Left lobe of liver (tissue), 2 donors: ENCODE measurements around the gene CYP2D6. TPM values are rescaled to one million over a fixed set of nuclear protein-coding genes. Genes with fewer than 3 reads are reported as not detected.

Experiments used
- ATAC-seq: fragments of 200-7000 bp; cut with Tn5 transposase; one replicate; pipeline ENCODE4 v1.9.1; 2020; ENCODE audit warnings: mild to moderate bottlenecking, moderate library complexity
- DNase-seq: peaks from one replicate; pipeline ENCODE4 v3.0.0-alpha.2; 2020; ENCODE audit warnings: low spot score
- total RNA-seq: library from RNA; stranded (reverse); gene quantifications from one replicate; pipeline ENCODE4 v1.2.1, GENCODE V29; 2021
- donor health status: DM: no; HTN: no; CAD: no; lungs with moderate emphysema.
- donor health status: DM: no; HTN: yes; CAD: no.

The CYP2D6 gene
- 358 TPM for total RNA-seq

DNA sequence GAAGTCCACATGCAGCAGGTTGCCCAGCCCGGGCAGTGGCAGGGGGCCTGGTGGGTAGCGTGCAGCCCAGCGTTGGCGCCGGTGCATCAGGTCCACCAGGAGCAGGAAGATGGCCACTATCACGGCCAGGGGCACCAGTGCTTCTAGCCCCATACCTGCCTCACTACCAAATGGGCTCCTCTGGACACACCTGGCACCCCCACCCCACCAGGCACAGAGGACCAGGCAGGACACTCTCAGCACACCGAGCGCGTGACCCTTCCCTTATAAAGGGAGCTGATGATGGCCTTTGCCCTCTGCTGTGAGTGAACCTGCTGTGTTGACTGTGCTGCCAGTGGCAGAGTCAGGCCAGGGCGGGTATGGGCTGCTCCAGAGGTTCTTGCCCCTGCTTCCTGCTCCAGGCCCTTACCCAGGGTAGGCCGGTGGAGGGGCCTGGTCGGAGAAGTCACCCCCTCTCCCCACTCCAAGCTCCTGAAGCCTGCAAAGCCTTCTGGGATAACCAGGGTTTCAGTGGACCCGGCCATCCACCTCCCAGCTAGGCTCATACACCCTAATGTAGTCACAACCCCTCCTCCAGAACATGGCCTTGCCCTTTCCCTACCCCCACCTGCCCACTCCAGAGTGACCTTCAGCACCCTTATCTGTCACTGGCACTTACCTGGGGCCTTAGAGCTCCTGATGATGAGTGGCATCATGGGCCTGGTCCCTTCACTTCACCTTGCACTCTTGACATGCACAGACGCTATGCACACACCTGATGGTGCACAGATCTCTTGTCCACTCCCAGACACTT lies at the start of gene CYP2D6:
TSS of gene CYP2D6 (minus strand) at position 172 of the 793 bp plus-strand sequence. CDS start at position 153, 19 bp downstream.
- ATAC-seq, result peak; percentile 69
- peak; percentile 99 for DNase-seq

DNA sequence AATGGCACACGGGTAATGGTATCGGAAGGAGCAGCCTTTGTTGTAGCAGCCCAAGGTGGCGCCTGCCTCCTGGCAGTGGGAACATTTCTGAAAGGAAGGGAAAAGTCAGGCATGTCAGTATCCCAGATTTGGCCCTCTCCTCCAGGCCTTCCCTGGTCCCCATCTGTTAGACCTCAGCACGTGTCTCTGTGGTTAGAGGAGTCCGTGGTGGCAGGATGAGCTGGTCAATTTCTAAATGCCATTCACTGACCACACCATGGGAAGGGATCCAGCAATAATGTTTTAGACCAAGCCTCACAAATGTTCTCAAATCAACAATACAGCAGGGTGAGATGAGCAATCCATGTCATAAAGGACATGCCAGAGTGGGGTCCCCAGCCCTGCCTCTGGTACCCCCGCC lies 49.0 kb upstream of the CYP2D6 start:
- DNase-seq (no peak), ATAC-seq (no peak)

DNA sequence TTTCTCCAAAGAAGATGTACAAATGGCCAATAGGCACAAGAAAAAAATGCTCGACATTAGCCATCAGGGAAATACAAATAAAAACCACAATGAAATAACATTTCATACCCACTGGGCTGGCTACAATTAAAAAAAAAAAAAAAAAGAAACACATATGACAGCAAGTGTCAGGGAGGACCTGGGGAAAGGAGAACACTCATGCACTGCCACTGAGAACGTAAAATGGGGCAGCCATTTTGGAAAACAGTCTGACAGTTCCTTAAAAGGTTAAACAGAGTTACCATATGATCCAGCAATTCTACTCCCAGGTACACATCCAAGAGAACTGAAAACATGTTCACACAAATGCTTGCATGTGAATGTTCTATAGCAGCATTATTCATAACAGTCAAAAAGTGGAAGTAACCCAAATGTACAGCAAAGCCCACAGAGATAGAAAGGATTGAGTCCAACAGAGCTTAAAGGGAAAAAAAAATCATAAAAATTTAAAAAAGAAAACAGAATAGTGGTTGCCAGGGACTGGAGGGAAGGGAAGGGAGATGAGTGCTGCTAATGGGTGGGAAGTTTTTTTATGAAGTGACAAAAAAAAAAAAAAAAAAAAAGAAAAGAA lies 48.4 kb upstream of the CYP2D6 start:
- ATAC-seq, result no peak
- DNase-seq, result no peak

DNA sequence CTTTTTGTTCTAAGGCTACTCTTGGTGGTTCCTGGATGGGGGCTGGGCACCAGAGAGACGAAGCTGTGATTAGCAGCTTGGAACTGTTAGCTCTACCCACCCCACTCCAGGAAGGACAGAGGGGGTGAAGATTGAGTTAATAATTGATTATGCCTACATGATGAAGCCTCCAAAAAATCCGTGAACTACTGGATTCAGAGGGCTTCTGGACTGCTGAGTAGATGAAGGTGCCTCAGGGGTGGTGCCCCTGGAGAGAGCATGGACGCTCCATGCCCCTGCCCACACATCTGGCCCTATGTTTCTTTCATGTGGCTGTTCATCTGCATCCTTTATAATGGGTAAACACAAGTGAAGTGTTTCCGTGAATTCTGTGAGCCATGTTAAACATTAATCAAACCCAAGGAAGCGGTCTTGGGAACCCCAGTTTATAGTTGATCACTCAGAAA lies 47.3 kb upstream of the CYP2D6 start:
- no peak for DNase-seq

DNA sequence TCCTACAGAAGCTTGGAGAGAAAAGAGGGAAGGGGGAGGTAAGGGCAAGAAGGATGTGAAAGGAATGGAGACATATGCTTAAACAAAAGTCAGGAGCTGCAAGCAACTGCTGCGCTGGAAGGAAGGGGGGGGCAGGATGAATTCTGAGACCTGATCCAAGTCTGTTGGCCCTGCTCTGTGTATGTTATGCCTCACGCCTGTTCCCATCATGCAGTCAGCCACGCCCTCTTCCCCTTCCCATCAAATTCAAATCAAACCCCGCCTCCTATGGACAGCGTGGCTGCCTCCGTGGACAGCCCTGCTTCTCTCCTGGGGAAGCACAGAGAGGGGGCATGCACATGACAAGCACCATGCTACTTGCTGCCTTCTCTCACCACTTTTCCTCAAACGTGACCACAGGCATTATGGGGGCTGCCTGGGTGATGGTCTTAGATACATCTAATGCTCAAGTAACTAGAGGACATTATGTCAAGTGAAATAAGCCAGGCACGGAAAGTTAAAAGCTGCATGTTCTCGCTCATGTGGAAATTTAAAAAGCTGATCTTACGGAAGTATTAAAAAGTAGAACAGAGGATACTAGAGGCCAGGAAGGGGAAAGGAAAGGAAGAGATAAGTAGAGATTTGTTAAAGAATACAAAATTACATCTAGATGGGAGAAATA lies 45.8 kb upstream of the CYP2D6 start:
- no peak for ATAC-seq
- DNase-seq, result no peak

More for the DNA sequence above, 47.3 kb upstream of the CYP2D6 start:
- no peak for ATAC-seq

DNA sequence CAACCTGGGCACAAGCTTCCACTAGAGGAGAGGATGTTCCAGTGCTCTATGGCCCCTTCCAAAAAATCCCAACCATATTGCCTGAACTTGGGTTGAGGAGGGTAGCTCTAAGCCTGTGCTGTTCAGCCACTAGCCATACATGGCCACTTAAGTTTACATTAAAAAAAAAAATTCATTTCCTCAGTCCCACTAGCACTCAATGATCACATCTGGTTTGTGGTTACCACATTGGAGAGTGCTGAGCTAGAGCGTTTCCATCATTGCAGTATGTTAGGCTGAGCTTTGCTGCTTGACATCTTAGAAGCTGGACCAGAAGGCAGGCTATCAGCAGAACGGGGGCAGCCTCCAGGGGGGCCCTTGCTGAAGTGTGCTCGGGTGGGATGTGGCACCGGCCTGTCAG lies 43.5 kb upstream of the CYP2D6 start:
- DNase-seq (no peak), ATAC-seq (no peak)

DNA sequence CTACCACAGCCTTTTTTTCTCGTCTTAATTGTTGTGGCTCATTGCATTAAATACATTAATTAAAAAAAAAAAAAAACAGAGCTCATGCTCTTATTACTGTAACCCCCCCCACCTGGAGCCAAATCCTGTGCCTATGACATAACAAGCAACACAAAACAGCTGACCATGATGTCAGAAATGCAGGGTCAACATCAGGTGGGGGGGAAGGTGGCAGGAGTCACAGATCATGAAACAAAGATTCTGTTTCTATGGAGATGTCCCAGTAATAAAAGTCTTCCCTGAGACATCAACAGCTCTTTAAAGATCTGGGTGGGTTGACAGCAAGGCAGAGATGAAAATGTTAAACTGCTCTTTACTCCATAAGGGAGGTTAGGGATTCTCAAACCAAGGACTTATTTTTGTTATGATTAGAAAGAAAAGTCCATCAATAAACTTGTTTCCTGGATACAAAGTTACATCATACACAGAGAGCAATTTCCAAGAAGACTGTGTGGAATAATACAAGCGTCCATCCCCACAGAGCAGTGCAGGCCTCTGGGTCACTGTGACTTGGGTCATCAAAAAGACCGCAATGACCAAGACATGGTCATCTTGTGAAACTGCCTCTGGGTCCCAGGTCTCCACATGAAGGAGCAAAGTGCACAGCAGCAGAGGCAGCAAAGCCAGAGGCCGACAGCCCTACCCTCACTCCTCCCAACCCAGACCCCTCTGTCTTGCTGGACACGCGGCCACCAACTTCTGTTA lies 42.7 kb upstream of the CYP2D6 start:
- DNase-seq (no peak), ATAC-seq (peak; percentile 48)

DNA sequence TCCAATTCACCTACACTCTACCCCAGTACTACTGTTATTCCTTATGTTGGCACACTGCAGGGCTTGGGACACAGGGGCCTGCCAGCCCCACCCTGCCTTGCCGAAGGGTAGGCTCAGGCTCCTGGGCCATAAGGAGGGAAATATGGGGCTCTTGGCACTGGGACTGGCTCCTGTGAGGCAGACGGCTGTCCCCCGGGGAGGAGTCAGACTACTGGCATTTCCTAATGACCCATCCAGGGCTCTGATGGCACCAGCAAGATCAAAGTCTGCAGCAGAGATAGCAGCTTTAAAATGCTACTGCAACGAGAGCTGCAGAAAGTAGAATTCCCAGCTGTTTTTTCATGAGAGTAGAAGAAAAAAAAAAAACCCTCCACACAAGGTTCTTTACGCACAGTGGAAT lies 42.2 kb upstream of the CYP2D6 start:
- ATAC-seq, result peak; percentile 89

DNA sequence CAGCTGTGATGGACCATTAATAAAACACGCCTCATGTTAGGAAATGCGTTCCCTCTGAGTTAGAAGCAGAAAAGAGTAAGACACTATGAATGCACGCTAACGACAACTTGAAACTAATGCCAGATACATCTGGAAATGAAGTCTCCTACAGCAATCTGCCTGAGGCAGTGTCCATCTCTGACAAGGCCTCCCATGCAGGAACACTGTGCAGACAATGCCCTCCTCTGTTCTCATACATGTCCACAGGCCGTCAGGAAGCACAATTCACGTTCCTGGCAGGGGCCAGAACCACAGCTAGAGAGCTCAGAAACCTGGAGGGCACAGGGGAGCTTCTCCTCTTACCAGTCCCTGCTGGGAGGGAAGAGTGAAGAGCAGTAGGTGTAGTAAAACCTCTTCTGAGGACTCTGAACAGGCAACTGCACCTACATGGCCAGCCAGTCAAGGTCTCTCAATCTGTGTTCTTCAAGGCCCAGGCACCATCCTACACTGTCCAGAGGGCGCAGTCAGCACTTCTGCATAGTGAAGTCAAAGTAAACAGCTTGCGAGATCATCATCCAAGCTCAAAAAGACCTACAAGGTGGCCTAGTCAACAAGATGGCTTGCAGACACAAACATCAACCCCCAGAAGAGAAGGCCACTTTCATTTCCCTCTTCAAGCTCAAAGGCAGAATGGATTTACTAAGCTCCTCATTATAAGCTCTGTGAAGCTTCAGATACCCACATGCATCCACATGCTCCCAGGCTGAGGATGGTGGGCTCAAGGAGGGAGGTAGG lies 41.5 kb upstream of the CYP2D6 start:
- DNase-seq, result no peak
- ATAC-seq, result no peak

More for the DNA sequence above, 42.2 kb upstream of the CYP2D6 start:
- peak; percentile 67 for DNase-seq

DNA sequence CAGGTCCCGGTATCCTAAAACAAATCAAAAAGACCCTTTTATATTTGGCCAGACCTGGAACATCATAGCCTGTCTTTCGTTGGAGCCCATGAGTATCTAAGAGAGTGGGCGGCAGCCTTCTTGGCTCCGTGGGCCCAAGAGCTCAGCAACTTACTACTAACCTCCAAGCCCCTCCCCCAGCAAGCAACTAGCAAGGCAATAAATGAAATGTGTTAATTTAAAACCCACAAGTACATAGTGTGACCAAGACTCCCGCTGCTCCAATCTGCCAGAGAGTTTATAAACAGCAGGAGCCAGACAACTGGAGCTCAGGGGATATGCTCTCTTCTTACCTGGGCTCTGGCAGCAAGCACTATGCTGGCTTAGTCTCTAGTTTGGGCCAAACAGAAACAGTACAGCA lies 40.8 kb upstream of the CYP2D6 start:
- ATAC-seq, result no peak
- no peak for DNase-seq

DNA sequence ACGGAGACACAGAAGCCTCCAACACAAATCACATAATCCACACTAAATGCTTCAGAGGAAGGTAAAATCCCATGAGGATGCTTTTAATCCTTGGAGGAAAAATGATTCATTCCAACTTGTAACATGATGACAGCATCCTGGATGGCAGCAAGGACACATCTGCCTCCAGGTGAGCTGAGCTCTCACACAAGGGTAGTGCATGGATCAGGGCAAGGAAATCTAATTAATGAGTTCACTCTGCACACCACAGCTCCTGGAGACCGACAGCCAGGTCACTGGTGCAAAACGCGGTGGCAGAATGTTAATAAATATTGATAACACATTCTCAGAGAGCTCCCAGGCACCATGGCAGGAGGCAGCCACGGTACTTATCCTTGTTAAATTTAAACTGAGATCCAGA lies 40.3 kb upstream of the CYP2D6 start:
- ATAC-seq, result no peak
- no peak for DNase-seq

DNA sequence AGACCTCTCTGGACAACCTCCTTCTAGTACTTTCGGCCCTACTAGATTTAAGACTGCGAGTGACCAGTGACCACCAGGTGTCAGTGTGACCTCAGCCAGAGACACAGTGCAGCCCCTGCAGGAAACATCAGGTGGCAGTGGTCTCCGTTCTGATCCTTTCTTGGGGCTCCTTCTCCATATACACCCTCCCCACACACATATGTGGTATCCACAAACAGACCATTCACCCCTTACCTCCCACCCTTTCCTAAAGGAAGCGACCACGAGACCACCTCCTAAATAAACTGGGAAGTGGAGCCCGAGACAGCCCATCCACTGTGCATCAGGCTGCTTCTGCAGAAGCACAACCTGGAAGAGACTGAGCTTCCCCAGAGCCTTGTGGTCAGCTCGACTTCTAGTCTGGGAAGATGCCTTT lies 38.5 kb upstream of the CYP2D6 start:
- DNase-seq (peak; percentile 69), ATAC-seq (peak; percentile 77)

DNA sequence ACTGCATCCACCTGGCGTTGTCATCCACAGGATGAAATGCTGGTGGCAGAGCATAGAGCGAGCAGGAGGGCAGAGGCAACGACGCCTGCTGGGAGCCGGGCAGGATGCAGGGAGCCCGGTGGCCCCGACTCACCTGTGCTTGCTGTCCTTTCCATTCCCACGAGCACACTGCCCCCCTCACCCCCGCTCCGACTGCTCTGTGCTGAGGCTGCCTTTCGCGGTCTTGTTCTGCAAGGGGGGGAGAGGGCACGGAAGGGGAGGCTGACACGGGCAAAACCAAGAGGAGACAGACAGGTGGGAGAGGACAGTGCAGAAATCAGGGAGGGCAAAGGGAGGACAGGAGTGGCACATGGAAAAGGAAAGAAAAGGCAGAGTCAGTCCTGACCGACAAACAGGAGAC lies 37.9 kb upstream of the CYP2D6 start:
- ATAC-seq (no peak), DNase-seq (no peak)

DNA sequence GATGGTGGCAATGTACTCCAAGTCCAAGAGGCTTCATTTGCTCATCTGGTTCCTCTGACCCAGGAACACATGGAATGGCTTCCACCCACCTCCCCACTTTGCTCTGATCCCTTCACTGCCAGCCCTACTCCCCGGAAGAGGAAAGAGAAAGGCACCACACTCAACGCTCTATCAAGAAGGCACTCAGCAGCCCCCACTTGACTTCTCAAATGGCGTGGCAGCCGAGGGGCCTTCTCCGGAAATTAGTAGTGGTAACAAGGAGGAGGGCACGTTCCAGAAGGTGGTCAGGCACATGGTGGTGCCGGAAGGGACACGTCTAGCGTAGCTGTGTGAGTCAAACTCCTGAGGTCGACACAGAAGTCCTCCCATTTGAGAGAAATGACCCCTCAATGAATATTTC lies 36.5 kb upstream of the CYP2D6 start:
- ATAC-seq (no peak), DNase-seq (no peak)

DNA sequence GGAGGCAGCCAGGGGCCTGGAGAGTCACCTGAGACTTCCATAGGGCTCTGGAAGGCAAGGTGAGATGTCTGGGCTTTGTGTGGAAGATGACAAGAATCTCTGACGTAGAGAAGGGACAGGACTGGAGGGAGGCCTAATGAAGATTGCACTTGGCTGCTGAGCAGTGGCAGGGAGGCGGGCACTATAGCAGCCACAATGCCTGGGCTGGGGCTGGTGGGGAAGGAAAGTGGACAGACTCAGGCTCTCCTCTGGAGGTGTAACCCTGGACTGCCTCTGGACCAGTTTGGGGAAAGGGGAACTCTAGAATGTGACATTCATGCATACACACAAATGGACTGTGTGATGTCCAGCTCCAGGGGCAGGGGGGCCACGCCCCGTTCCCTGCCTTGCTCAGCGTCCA lies 34.3 kb upstream of the CYP2D6 start:
- DNase-seq, result no peak
- ATAC-seq, result no peak

DNA sequence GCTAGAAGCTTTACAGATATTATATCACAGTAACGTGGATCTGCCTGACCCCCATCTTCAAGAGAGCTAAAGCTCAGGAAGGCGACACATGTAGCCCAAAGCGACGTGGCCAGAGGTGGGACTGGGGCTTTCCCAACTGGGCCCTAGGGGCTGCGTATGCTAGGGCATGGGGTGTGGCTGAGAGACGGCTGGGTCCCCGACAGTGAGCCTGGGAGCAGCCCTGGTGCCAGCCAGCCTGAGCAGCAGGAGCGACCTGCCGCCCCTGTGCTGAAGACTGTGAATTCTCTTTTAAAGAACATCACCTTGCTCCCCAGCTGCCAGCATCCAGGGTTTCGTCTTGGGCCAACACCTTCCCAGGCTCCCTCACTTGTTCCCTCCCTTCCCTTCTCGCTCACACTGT lies 32.9 kb upstream of the CYP2D6 start:
- DNase-seq, result no peak
- ATAC-seq, result no peak

DNA sequence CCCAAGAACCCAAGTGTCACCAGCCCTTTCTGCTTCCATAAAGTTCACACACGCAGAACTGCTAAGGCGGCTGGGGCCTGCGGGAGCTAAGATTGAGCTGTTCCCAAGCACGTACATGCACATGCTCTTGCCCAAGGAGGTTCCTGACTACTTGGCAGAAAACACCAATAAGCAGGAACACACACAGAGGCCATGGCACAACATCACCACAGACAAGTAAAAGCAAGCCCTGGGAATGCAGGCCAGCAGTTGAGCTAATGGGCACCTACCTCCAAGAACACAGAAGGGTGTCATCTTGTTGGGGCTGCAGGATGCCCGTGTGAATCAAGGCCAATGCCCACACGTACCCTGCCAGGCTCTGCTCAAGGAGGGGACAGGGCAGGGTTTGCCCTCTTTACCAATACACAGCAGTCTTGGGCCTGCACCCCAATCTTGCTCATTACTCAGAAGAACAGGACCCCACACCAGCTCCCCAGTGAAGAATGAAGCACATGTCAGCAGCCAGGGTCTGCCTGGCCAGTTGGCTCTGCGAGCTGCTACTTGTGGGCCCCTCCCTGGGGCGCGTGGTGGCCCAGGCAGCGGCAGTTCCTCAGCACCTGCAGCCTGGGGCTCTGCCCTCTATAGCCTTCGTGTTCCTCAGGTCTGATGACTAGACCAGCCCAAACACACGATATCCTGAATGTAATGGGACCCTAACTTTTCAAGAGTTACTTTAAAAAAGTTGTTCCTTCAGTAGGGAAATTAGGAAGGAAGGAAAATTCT lies 32.3 kb upstream of the CYP2D6 start:
- ATAC-seq (no peak), DNase-seq (no peak)

DNA sequence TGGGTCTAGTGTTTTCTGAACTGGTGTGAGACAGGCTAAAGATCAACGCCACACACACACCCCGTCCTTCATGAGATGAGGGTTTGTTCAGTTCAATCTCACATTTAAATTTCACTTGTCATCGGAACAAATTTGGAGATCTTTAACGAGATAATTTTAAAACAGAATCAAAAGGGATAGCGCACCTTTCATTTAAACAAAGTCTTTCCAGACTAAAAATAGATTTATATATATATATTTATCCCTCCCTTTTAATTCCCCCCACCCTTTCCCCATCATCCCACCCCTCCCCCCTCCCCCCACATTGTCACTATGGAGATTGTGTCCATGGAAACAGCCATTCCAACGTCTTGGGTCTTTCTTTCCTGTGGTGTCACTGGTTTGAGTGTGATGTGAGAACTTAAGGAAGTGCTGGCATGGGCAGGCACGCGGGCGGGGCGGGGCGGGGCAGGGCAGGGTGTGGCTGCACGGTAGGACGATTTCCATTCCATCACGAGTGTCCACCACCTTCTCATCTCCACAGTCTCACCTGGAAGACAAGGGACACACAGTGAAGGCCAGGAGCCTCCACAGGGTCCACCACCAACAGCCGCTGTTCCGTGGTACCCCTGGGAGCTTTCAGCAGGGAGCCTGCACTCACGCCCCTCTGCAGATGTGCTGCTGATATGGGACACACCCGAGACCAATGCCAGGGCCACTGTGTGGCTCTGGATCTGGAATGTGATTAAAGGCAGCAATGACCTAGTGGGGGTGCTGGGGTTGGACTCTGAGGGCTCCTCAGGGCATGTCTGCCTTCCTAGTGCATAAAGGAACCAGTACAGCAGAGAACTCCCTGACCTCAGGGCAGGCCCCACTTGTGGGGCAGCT lies 30.5 kb upstream of the CYP2D6 start:
- DNase-seq (no peak), ATAC-seq (no peak)

DNA sequence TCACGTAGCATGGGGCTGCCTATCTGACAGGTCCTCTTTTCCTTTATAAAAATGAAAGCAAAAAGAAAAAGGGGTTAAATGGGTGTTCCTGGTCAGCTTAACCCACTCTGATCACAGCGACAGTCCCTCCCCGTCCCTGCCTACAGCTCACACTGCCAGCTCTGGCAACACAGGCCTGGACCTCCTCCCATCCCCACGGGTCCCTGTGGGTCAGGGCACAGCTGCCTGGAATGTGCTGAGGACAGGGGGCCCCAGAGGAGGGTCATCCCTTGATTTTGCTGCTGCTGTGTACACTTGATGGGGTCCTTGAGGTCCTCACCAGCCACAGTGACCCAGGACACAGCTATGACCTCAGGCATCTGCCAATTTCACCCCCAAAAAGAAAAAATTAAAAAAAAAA lies 29.6 kb upstream of the CYP2D6 start:
- ATAC-seq (no peak), DNase-seq (no peak)
